Activated CD4-positive, alpha-beta T cell treated with anti-CD3 and anti-CD28 coated beads, Interleukin-2, amount 50 U/mL, for 48 hours (primary cell): ENCODE measurements around the gene NHLRC2.

Experiments used
- DNase-seq, 2 experiments: peaks; one replicate each; pipeline ENCODE4 v3.0.0-alpha.2; 2020

NHLRC2 gene

DNA sequence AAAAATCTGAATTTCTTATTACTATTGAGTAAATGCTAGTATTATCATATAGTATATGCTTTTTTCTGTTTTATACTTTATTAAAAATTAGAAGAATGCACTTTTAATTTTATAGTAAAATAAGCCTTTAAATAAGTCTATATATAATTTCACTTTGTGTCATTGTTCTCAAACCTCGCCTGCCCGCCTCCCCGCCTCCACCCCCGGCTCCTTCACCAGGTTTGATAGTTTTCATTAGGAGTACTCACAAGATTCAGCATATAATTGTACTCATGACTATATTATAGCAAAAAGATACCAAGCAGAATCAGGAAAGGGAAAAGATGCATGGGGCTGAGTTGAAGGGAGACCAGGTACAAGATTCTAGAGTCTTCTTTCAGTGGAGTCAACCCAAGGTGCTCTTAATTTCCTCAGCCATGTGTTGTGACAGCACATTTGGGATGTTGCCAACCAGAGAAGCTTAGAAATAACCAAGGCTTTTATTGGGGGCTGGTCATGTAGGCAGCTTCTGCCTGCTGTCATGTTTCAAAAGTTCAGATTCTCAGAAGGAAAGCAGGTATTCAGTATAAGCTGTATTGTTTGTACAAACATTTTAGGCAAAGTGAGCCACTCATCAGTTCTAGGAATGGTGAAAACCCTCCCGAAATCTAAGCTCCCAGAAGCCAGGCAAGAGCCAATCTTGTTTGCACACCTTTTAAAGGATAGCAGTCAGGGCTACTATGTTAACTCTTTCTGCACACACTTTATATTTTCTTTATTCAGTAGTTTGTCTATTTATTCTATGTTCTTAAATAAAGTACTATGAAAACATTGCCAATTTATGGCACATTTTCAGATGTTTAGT lies 12.3 kb downstream of the NHLRC2 start:
- DNase-seq = no peak

DNA sequence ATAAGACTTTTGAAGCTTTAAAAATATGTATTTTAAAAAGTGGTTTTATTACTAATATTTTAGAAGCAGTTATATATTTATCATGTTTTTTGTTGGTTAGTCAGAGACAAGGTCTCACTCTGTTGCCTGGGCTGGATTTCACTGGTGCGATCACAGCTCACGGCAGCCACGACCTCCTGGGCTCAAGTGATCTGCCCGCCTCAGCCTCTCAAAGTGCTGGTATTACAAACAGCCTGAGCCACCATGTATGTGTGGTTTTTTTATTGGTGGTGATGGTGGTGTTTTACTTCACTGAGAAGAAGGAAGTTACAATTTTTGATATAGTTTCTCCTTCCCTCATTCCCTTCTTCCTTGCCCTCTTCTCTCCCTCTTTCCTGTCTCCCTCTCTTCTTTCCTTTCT lies 13.4 kb downstream of the NHLRC2 start:
- DNase-seq = no peak

DNA sequence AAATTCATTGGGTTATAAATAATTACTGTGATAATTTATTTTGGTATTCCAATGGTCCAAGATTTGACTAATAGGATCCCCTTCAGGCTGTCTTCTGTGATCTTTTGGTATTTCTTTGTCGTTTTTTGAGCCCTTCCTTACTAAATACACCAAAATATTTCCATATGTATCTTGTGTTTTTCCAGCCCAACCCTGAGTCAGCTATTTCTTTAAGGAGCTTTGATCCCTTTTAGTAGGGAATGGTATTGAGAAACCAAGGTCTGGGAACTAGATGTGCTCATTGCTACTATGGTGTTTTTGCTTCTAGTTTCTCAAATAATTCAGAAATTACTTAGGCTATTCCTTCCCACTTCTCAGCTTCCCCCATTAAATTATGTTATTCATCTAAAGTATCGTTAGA lies 15.3 kb downstream of the NHLRC2 start:
- DNase-seq = no peak

GRCh38 chr10:113872139-113873030 lies 17.9 kb downstream of the NHLRC2 start:
- no peak for DNase-seq

DNA sequence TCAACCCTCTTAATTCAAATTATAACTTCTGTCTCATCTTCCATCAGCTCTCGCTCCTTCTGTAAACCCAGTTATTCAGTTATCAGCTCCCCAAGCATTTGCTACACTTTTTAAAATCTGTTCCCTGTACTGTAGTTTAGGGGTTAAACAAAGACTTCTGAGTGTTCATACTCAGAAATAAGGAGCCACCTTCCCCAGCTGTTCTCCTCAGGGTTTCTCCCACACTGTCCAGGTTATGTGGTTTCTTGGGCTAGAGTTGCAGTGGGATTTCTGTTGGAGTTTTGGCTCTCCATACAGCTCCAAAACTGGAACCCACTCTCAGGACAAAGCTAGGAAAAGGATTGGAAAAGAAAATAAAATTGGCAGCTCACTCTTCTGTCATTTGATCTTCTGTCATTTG lies 20.8 kb downstream of the NHLRC2 start:
- DNase-seq = no peak

DNA sequence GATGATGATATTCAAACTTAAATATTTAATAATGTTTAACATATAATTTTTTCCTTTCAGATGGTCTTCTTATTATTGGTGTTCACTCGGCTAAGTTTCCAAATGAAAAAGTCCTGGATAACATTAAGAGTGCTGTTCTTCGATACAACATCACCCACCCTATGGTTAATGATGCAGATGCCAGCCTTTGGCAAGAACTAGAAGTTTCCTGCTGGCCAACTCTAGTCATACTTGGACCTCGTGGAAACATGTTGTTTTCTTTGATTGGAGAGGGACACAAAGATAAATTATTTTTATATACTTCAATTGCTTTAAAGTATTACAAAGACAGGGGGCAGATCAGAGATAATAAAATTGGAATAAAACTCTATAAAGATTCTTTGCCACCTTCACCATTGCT lies 22.0 kb downstream of the NHLRC2 start:
- no peak for DNase-seq

DNA sequence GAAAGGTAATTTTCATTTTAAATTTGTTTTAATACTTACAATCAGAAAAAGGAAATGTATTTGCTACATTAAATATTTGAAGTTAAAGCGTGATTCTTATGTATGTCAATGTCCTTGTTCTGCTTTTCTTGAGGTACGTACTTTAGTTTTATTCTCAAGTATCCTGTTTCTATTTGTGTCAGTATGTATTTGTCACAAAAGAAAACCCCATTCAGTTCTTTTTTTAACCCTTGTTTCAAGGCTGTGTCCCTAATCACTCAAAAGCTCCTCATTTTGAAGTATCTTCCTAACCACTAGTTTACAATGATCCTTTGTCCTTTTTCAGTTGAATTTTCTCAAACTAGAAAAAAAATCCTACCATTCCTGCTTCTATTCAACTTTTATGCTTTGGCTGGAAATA lies 25.2 kb downstream of the NHLRC2 start:
- no peak for DNase-seq

- DNase-seq = no peak
These were observed 25.8 kb downstream of the NHLRC2 start for GRCh38 chr10:113880236-113880635.

DNA sequence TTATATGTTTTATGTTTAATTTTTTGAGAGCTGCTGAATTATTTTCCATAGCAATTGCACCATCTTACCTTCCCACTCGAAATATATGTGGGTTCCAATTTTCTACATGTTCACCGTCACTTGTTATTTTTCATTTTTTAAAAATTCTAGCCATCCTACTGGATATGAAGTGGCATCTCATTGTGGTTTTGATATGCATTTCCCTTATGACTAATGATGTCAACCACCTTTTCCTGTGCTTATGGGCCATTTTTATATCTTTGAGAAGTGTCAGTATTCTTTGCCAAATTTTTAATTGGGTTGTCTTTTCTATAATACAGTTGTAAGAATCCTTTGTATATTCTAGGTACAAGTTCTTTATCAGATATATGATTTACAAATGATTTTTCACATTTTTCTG lies 27.8 kb downstream of the NHLRC2 start:
- DNase-seq = no peak

GRCh38 chr10:113889911-113890310 lies 35.5 kb downstream of the NHLRC2 start:
- no peak for DNase-seq

GRCh38 chr10:113890769-113891168 lies 36.3 kb downstream of the NHLRC2 start:
- DNase-seq = no peak

DNA sequence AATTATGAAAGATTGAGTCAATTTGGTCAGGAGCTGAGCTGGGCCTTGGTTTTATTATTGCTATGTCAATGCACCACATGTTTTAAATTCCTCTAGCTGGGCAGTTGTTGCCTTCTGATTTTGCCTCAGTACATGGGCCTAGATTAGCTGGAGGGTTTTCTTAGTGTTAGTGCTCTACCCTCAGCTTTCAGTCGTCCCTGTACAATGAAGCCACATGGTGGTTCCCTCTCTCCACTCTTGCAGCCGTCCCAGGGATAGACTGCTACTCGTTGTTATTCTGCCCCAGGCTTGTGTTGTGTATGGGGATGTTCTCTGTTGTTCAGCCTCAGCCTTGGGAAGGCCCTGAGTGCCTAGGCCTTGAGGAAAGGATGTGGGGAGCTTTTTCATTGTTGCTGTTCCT lies 37.0 kb downstream of the NHLRC2 start:
- no peak for DNase-seq

DNA sequence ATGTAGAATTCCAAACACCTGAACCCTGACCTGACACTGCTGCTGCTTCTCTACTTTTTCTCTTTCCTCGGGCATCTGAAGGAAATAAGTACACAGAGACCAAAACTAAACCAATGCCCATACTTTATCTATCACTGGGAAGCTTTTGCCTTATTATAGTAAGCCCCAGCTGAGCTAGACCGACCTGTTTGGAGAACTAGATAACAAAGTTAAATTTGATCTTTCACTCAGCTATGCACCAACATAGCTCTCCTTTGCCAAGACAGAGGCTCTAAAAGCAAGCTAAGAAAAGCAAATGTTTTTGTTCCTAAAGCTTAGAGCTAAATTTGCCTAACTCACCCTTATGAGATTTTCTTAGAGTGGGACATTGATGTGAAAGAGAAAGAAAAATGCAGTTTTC lies 39.1 kb downstream of the NHLRC2 start:
- DNase-seq = no peak

GRCh38 chr10:113894581-113894980 lies 40.1 kb downstream of the NHLRC2 start:
- no peak for DNase-seq

GRCh38 chr10:113895018-113895417 lies 40.6 kb downstream of the NHLRC2 start:
- DNase-seq = no peak

- DNase-seq = no peak
These were observed 43.5 kb downstream of the NHLRC2 start for GRCh38 chr10:113897693-113898618.

DNA sequence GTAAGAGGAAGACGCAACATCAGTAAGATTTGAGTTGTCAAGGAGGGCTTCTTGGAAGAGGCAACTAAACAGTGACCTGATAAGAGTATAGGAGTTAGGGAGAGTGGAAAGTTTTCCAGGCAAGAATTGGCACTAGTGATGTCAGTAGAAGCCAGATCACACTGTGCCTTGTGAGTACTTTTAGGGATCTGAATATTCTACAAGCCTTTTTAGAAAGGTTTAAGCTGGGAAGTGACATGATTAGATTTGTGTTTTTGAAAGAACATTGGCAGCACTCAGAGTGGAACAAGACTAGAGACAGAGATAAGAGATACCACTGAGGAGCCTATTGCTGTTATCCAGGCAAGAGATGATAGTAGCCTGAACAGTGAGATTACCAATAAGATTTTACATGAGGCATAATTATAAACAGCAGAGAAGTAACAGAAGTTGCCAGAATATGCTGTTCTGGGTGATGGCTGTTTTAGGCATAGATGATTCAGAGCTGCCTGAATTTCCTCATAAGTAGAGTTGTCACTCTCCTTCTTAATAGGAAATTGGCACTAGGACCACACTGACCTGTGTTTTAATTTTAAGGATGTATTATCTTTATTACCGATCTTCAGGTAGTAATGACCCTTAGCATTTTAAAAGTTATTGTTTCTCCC lies 45.6 kb downstream of the NHLRC2 start:
- DNase-seq = no peak

DNA sequence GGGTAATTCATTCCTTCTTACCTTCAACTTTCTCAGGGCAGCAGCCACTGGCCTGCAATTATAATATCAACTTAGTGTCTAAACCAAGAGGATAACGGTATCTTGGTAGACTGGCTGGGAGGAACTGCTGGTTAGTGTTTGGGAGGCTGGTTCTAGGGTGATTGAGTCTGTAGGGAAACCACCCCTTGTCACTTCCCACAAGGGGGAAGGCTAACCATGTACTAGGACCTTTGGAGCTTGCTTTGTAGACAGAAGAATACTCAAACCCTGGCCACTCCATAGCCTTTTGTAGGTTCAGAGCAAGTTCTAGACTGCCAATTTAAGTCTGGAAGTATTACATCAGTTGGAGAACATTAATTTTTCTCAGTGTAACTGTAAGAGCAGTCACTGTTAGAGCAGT lies 51.3 kb downstream of the NHLRC2 start:
- no peak for DNase-seq

GRCh38 chr10:113907166-113907565 lies 52.7 kb downstream of the NHLRC2 start:
- no peak for DNase-seq

- DNase-seq = no peak
These were observed 53.8 kb downstream of the NHLRC2 start for GRCh38 chr10:113908236-113908635.

- DNase-seq = no peak
These were observed 56.7 kb downstream of the NHLRC2 start for GRCh38 chr10:113911113-113911512.

DNA sequence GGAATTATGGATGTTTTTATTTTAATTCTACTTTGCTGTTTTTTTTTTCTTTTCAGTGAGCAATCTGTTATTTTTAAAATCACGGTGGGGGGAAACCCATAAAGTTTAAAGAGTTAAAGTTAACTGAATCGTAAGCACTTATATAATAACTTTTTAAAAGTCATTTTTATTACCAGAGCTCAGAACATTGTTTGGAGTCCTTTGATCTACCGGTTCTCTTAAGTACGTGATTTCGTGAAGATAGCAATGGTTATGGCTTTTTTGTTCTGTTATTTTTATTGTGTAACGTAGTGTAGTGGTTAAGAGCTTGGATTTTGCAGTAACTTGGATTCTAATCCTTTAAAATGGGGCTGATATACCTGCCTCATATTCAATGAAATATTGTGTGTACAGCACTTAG lies 57.4 kb downstream of the NHLRC2 start:
- DNase-seq = no peak
